Hepatocyte (in vitro differentiated cells): Measurements from ENCODE around the gene PCDH1. TPM values are rescaled to one million over a fixed set of nuclear protein-coding genes. Genes with fewer than 3 reads are reported as not detected.
A peak's percentile ranks its signal among the peaks of the same experiment; 100 is the strongest.

Source experiments
- DNase-seq: peaks from one replicate; pipeline ENCODE4 v3.0.0-alpha.2; 2016; ENCODE audit warnings: low spot score
- H2AFZ ChIP-seq: fragments of 200-600 bp; sonication (generic); 2 replicates; pipeline ENCODE4 v1.6.0; 2016; ENCODE audit warnings: antibody characterized with exemption, mild to moderate bottlenecking
- H3K27ac ChIP-seq: fragments of 200-600 bp; sonication (generic); 2 replicates; pipeline ENCODE4 v1.5.1; 2016; ENCODE audit warnings: mild to moderate bottlenecking
- H3K27me3 ChIP-seq: fragments of 200-600 bp; sonication (generic); 2 replicates; pipeline ENCODE4 v1.6.1; 2016
- H3K36me3 ChIP-seq: fragments of 200-600 bp; sonication (generic); replicated peaks from 2 replicates; pipeline ENCODE4 v1.5.1; 2016; ENCODE audit warnings: low read depth; ENCODE audit not compliant: insufficient read depth
- H3K4me1 ChIP-seq: fragments of 200-600 bp; sonication (generic); 2 replicates; pipeline ENCODE4 v1.5.1; 2016; ENCODE audit warnings: mild to moderate bottlenecking, moderate library complexity; ENCODE audit not compliant: insufficient read depth
- H3K4me2 ChIP-seq: fragments of 200-600 bp; sonication (generic); 2 replicates; pipeline ENCODE4 v1.6.0; 2016
- H3K4me3 ChIP-seq: fragments of 200-600 bp; sonication (generic); 2 replicates; pipeline ENCODE4 v1.5.1; 2016; ENCODE audit warnings: mild to moderate bottlenecking
- H3K79me2 ChIP-seq: fragments of 200-600 bp; sonication (generic); 2 replicates; pipeline ENCODE4 v1.6.0; 2017; ENCODE audit warnings: mild to moderate bottlenecking
- H3K9me2 ChIP-seq: fragments of 200-600 bp; sonication (generic); replicated peaks from 2 replicates; pipeline ENCODE4 v1.6.0; 2017; ENCODE audit warnings: mild to moderate bottlenecking; ENCODE audit not compliant: insufficient read depth
- H3K9me3 ChIP-seq: fragments of 200-600 bp; sonication (generic); 2 replicates; pipeline ENCODE4 v1.5.1; 2016; ENCODE audit warnings: low read depth, mild to moderate bottlenecking
- H4K20me1 ChIP-seq: fragments of 200-600 bp; sonication (generic); 2 replicates; pipeline ENCODE4 v1.6.0; 2016; ENCODE audit warnings: mild to moderate bottlenecking; ENCODE audit not compliant: insufficient read depth, poor library complexity, severe bottlenecking
- CTCF ChIP-seq: fragments of 200-600 bp; sonication (generic); IDR thresholded peaks from 2 replicates; pipeline ENCODE4 v1.5.1; 2016; ENCODE audit warnings: antibody characterized with exemption, mild to moderate bottlenecking; ENCODE audit not compliant: poor library complexity
- EZH2 ChIP-seq: fragments of 200-600 bp; sonication (generic); IDR thresholded peaks from 2 replicates; pipeline ENCODE4 v1.6.1; 2016; ENCODE audit warnings: antibody characterized with exemption, mild to moderate bottlenecking, borderline replicate concordance
- EZH2phosphoT487 ChIP-seq: fragments of 200-600 bp; sonication (generic); IDR thresholded peaks from one replicate; pipeline ENCODE4 v1.6.1; 2018; ENCODE audit warnings: antibody characterized with exemption, mild to moderate bottlenecking, low read depth, moderate library complexity; ENCODE audit not compliant: unreplicated experiment, severe bottlenecking
- WGBS: methylation state at CpG from one replicate; pipeline ENCODE4 v1.1.6; 2016; ENCODE audit warnings: low lambda C conversion rate; ENCODE audit errors: missing lambda C conversion rate; 5-methylcytosine and 5-hydroxymethylcytosine counted together
- polyA plus RNA-seq: library from polyadenylated mRNA; unstranded; fragments of >200 nt; fragmentation: Nextera tagmentation; extraction: Ambion mirVana; gene quantifications from 2 replicates; pipeline ENCODE4 v1.2.1, GENCODE V29; 2016
- total RNA-seq: library from RNA; depleted of rRNA; stranded (reverse); fragments of >200 nt; gene quantifications from 2 replicates; pipeline ENCODE4 v1.2.3, GENCODE V29; 2014

PCDH1 gene
- total and polyA plus RNA-seq, 2 experiments from 2014 or later, result 8.6 to 10.5 TPM

GRCh38 chr5:141913560-141914198, 35.5 kb upstream of the PCDH1 start:
- H2AFZ ChIP-seq, result peak overlapping the region; percentile 20
- DNase-seq, result no peak

GRCh38 chr5:141910271-141910673, 32.1 kb upstream of the PCDH1 start:
- H3K4me1 ChIP-seq, result peaks cover 10% of the 10 kb centered on the region
- H3K9me3 ChIP-seq, result no peaks in the 10 kb centered on the region
- no peak overlapping the region for H2AFZ ChIP-seq
- H3K79me2 ChIP-seq, result no peaks in the 10 kb centered on the region
- H3K4me2 ChIP-seq, result no peak overlapping the region
- DNase-seq, result no peak
- no peaks in the 10 kb centered on the region for H3K9me2 ChIP-seq
- peaks cover 9% of the 10 kb centered on the region for H3K27me3 ChIP-seq
- 56% methylated on average over 2 of the region's 2 CpGs for WGBS
- H3K36me3 ChIP-seq, result no peaks in the 10 kb centered on the region
- H4K20me1 ChIP-seq, result no peaks in the 10 kb centered on the region
- TF ChIP-seq EZH2phosphoT487 (no peak), EZH2 (no peak), CTCF (no peak)
- no peak overlapping the region for H3K4me3 ChIP-seq
- no peak overlapping the region for H3K27ac ChIP-seq

More at GRCh38 chr5:141913560-141914198, 35.5 kb upstream of the PCDH1 start:
- TF ChIP-seq EZH2phosphoT487 (no peak), CTCF (no peak), EZH2 (no peak)
- H4K20me1 ChIP-seq, result no peaks in the 10 kb centered on the region
- H3K27me3 ChIP-seq, result peaks cover 15% of the 10 kb centered on the region
- WGBS, result 24% methylated on average over 16 of the region's 16 CpGs
- peak overlapping the region; percentile 27 for H3K4me3 ChIP-seq
- no peaks in the 10 kb centered on the region for H3K79me2 ChIP-seq
- H3K27ac ChIP-seq, result no peak overlapping the region
- peak overlapping the region; percentile 89 for H3K4me2 ChIP-seq
- no peaks in the 10 kb centered on the region for H3K36me3 ChIP-seq
- no peaks in the 10 kb centered on the region for H3K9me2 ChIP-seq
- peaks cover 10% of the 10 kb centered on the region for H3K4me1 ChIP-seq
- no peaks in the 10 kb centered on the region for H3K9me3 ChIP-seq

GRCh38 chr5:141909212-141909611, 31.0 kb upstream of the PCDH1 start:
- 94% methylated on average over 4 of the region's 4 CpGs for WGBS
- no peak overlapping the region for H3K4me2 ChIP-seq
- no peak overlapping the region for H3K27ac ChIP-seq
- no peaks in the 10 kb centered on the region for H3K36me3 ChIP-seq
- no peaks in the 10 kb centered on the region for H3K79me2 ChIP-seq
- no peaks in the 10 kb centered on the region for H4K20me1 ChIP-seq
- H3K4me3 ChIP-seq, result no peak overlapping the region
- no peak for DNase-seq
- peaks cover 9% of the 10 kb centered on the region for H3K27me3 ChIP-seq
- no peaks in the 10 kb centered on the region for H3K9me2 ChIP-seq
- TF ChIP-seq CTCF, result no peak
- TF ChIP-seq EZH2phosphoT487, result no peak
- TF ChIP-seq EZH2, result no peak
- H3K9me3 ChIP-seq, result no peaks in the 10 kb centered on the region
- peaks cover 6% of the 10 kb centered on the region for H3K4me1 ChIP-seq
- H2AFZ ChIP-seq, result no peak overlapping the region
